H54 (cell line): ENCODE results near the gene CRHR1.
"Not testable (repeated sequence)": the region's sequence is repeated elsewhere in the genome, so short reads cannot be mapped to it uniquely, and the experiment has no call there.

Source experiments
- DNase-seq: peaks from one replicate; pipeline ENCODE4 v3.0.0; 2011; ENCODE audit warnings: low spot score, mixed read lengths; ENCODE audit not compliant: insufficient read length
- FAIRE-seq: peaks from 3 replicates; lab custom pipeline; 2011; peaks lifted over from hg19 to GRCh38; lab: Jason Lieb, UNC
- POLR2A ChIP-seq: IDR thresholded peaks from 2 replicates; pipeline ENCODE4 v1.6.1; 2011; ENCODE audit warnings: low read depth, mild to moderate bottlenecking, low read length

CRHR1 gene

GRCh38 chr17:45852535-45853297 lies 68.6 kb downstream of the CRHR1 start:
- no peak for FAIRE-seq

GRCh38 chr17:45854209-45854608 lies 70.1 kb downstream of the CRHR1 start:
- FAIRE-seq (no peak), DNase-seq (no peak)
- TF ChIP-seq POLR2A, result no peak

More at GRCh38 chr17:45852535-45853297, 68.6 kb downstream of the CRHR1 start:
- TF ChIP-seq POLR2A, result no peak
- peak; percentile 74 for DNase-seq

- no peak for FAIRE-seq
- no peak for TF ChIP-seq POLR2A
Measured at GRCh38 chr17:45855691-45856336, 71.7 kb downstream of the CRHR1 start.

GRCh38 chr17:45857977-45858708 lies 74.0 kb downstream of the CRHR1 start:
- TF ChIP-seq POLR2A, result no peak
- no peak for DNase-seq
- no peak for FAIRE-seq

More at GRCh38 chr17:45855691-45856336, 71.7 kb downstream of the CRHR1 start:
- DNase-seq, result no peak

GRCh38 chr17:45861165-45861564 lies 77.0 kb downstream of the CRHR1 start:
- no peak for TF ChIP-seq POLR2A
- FAIRE-seq (no peak), DNase-seq (no peak)

- not testable (repeated sequence) for DNase-seq, FAIRE-seq
Measured at GRCh38 chr17:45862127-45862526, 78.0 kb downstream of the CRHR1 start.

- no peak for FAIRE-seq
- DNase-seq, result no peak
- TF ChIP-seq POLR2A, result no peak
Measured at GRCh38 chr17:45863857-45864654, 79.9 kb downstream of the CRHR1 start.

GRCh38 chr17:45867171-45867570 lies 83.1 kb downstream of the CRHR1 start:
- FAIRE-seq (no peak), DNase-seq (no peak)
- TF ChIP-seq POLR2A, result no peak

GRCh38 chr17:45867702-45868101 lies 83.6 kb downstream of the CRHR1 start:
- DNase-seq, result no peak
- no peak for TF ChIP-seq POLR2A
- FAIRE-seq, result no peak

- DNase-seq (no peak), FAIRE-seq (no peak)
- TF ChIP-seq POLR2A, result no peak
Measured at GRCh38 chr17:45868276-45868675, 84.2 kb downstream of the CRHR1 start.

GRCh38 chr17:45869676-45870341 lies 85.7 kb downstream of the CRHR1 start:
- TF ChIP-seq POLR2A, result no peak
- DNase-seq (no peak), FAIRE-seq (no peak)

- FAIRE-seq (no peak), DNase-seq (no peak)
- TF ChIP-seq POLR2A, result no peak
Measured at GRCh38 chr17:45870342-45870974, 86.3 kb downstream of the CRHR1 start.
